CD4-positive, alpha-beta T cell (primary cell): ENCODE results near the gene DLX4. TPM values are rescaled to one million over a fixed set of nuclear protein-coding genes. Genes with fewer than 3 reads are reported as not detected.

Experiments used
- ATAC-seq: fragments of 200-7000 bp; cut with Tn5 transposase; one replicate; pipeline ENCODE4 v1.10.0; 2022; ENCODE audit warnings: mild to moderate bottlenecking; ENCODE audit not compliant: poor library complexity
- CTCF ChIA-PET: fragments of 350-600 bp; sonication (Branson Sonifier 250); formaldehyde crosslinking; loops from one replicate; lab custom pipeline; 2021; ENCODE audit warnings: antibody characterized with exemption, inconsistent platforms; lab: Charles Lee
- POLR2A ChIA-PET: fragments of 350-600 bp; sonication (Branson Sonifier 250); formaldehyde crosslinking; loops from one replicate; lab custom pipeline; 2021; ENCODE audit warnings: antibody characterized with exemption, inconsistent platforms; lab: Charles Lee
- DNase-seq, 14 experiments: peaks; one replicate each; pipeline ENCODE4 v3.0.0-alpha.2; 2013 to 2020; ENCODE audit warnings: mixed read lengths in 2 of 14
- H3K27ac ChIP-seq, 2 donors: one replicate each; pipeline versions ENCODE4 v1.5.1 to v1.7.0; 2013; ENCODE audit warnings: low read length in 2 of 2, low read depth in 1 of 2, mild to moderate bottlenecking in 1 of 2
- H3K27me3 ChIP-seq, 2 experiments: 1 replicate in 1 of 2; 2 replicates in 1 of 2; pipeline versions ENCODE4 v1.6.1 to v1.7.0; 2013; ENCODE audit warnings: low read length in 2 of 2, control low read depth in 1 of 2, mild to moderate bottlenecking in 1 of 2, moderate library complexity in 1 of 2; ENCODE audit not compliant: insufficient read depth in 2 of 2, control insufficient read depth in 1 of 2
- H3K36me3 ChIP-seq: one replicate; pipeline ENCODE4 v1.6.1; 2013; ENCODE audit warnings: low read length, control low read depth; ENCODE audit not compliant: insufficient read depth
- H3K4me1 ChIP-seq: one replicate; pipeline ENCODE4 v1.6.1; 2013; ENCODE audit warnings: low read length, control low read depth; ENCODE audit not compliant: insufficient read depth
- H3K4me3 ChIP-seq: one replicate; pipeline ENCODE4 v1.5.1; 2013; ENCODE audit warnings: mild to moderate bottlenecking, low read length, moderate library complexity
- H3K9me3 ChIP-seq, 2 experiments: 1 replicate in 1 of 2; 2 replicates in 1 of 2; pipeline versions ENCODE4 v1.6.1 to v1.7.0; 2013; ENCODE audit warnings: low read length in 2 of 2, mild to moderate bottlenecking in 2 of 2, control low read depth in 1 of 2, moderate library complexity in 1 of 2; ENCODE audit not compliant: control insufficient read depth in 1 of 2, insufficient read depth in 1 of 2
- H3K27ac Mint-ChIP-seq: one replicate; pipeline ENCODE4 v1.8.0; 2020; ENCODE audit warnings: mixed read lengths
- H3K27me3 Mint-ChIP-seq: one replicate; pipeline ENCODE4 v1.8.0; 2021; ENCODE audit warnings: mixed read lengths
- H3K36me3 Mint-ChIP-seq: one replicate; pipeline ENCODE4 v1.8.0; 2021; ENCODE audit warnings: low read depth, mixed read lengths
- H3K4me1 Mint-ChIP-seq: one replicate; pipeline ENCODE4 v1.8.0; 2021; ENCODE audit warnings: low read depth, mixed read lengths
- H3K4me3 Mint-ChIP-seq: one replicate; pipeline ENCODE4 v1.8.0; 2020; ENCODE audit warnings: mild to moderate bottlenecking, mixed read lengths
- H3K9me3 Mint-ChIP-seq: one replicate; pipeline ENCODE4 v1.8.0; 2020; ENCODE audit warnings: mixed read lengths
- intact Hi-C, 2 experiments: fragments of 100-400 bp; cut with DNase I in 1 of 2; cut with micrococcal nuclease in 1 of 2; formaldehyde crosslinking; loops; one replicate each; pipeline versions ENCODE4 v1.15.1 to v1.9.0; 2023 to 2025; cut with DNase I, micrococcal nuclease
- total RNA-seq, 174 experiments: library from RNA in 2 of 174; stranded (reverse) in 2 of 174; gene quantifications; one replicate each; pipeline ENCODE4 v1.2.3 and lab custom pipeline; 2021 to 2026
- TF ChIP-seq, protein P1 (sequence below): fragments of 200-600 bp; IDR thresholded peaks from one replicate; pipeline ENCODE4 v1.8.0; 2022; ENCODE audit warnings: antibody characterized with exemption, mild to moderate bottlenecking

The DLX4 gene
- total RNA-seq, 2 experiments from 2014 or later = 0.59 to 0.85 TPM

DNA sequence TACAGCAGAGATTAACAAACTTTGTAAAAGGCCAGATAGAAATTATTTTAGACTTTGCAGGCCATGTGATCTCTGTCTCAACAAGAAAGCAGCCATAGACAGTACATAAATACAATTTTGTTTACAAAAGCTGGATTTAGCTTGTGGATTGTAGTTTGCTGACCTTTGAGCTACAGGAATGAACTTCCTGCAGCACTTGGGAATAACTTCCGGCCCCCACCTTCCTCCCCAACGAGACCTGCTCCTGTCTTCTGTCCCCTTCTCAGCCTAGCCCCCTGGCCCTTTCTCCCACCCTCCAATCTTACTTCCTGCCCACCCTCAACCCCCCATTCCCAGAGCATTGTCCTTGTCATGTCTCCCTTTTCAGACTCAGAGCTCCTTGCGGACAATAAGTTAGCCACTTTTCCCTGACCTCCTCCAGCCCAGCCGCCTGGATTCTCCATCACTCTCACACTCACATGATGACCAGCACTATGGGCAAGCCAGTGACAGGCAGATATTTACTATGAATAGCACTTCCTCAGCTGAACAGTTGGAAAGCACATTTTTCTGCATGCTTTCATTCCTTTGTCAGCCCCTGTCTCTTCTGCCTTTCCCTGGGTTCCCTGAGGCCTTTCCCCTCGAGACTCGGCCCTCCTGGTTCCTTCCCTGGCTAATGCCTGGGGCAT is 53.6 kb downstream of the DLX4 start:
- no peak for DNase-seq
- Histone ChIP-seq H3K27me3 (peaks cover 6 to 14% of the 10 kb centered on the region in 2 experiments), H3K27ac (no peak overlapping the region), H3K4me3 (no peak overlapping the region), H3K36me3 (no peaks in the 10 kb centered on the region), H3K9me3 (no peaks in the 10 kb centered on the region), H3K4me1 (peaks cover 8% of the 10 kb centered on the region)
- ChIA-PET CTCF (interaction anchor here (1.1 kb wide), 1 partner anchor 65 kb away, joined by 4 read pairs; no protein-coding TSS in a partner anchor), POLR2A (no interaction called here)
- TF ChIP-seq, protein P1, sequence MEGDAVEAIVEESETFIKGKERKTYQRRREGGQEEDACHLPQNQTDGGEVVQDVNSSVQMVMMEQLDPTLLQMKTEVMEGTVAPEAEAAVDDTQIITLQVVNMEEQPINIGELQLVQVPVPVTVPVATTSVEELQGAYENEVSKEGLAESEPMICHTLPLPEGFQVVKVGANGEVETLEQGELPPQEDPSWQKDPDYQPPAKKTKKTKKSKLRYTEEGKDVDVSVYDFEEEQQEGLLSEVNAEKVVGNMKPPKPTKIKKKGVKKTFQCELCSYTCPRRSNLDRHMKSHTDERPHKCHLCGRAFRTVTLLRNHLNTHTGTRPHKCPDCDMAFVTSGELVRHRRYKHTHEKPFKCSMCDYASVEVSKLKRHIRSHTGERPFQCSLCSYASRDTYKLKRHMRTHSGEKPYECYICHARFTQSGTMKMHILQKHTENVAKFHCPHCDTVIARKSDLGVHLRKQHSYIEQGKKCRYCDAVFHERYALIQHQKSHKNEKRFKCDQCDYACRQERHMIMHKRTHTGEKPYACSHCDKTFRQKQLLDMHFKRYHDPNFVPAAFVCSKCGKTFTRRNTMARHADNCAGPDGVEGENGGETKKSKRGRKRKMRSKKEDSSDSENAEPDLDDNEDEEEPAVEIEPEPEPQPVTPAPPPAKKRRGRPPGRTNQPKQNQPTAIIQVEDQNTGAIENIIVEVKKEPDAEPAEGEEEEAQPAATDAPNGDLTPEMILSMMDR = no peak
- Mint-ChIP-seq H3K36me3 (no peaks in the 10 kb centered on the region), H3K9me3 (no peaks in the 10 kb centered on the region), H3K27me3 (peaks cover 28% of the 10 kb centered on the region), H3K27ac (no peak overlapping the region), H3K4me3 (no peak overlapping the region), H3K4me1 (peaks cover 10% of the 10 kb centered on the region)
- intact Hi-C loops = loop anchor here in 1 of 2 experiments (10.0 kb wide), 1 partner anchor 272 kb away; no protein-coding TSS in a partner anchor
- ATAC-seq = no peak

DNA sequence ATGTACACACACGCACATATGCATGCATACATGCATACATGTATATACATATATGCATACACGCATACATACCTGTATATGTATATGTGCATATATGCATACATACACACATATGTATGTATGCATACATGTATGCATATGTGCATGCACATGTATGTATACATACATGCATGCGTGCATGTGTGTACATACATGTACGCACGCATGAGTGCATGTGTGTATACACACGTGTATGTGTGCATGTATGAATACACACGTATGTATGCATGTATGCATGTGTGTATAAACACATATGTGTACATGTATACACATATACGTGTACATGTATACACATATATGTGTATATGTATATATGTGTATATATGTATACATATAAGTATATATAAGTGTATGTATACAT is 54.5 kb downstream of the DLX4 start:
- H3K9me3 Mint-ChIP-seq = no peaks in the 10 kb centered on the region
- Histone ChIP-seq H3K27ac (no peak overlapping the region), H3K36me3 (no peaks in the 10 kb centered on the region), H3K4me1 (peaks cover 12% of the 10 kb centered on the region), H3K9me3 (no peaks in the 10 kb centered on the region), H3K27me3 (peaks cover 12 to 23% of the 10 kb centered on the region in 2 experiments), H3K4me3 (no peak overlapping the region)
- intact Hi-C loops = loop anchor here in 1 of 2 experiments (10.0 kb wide), 1 partner anchor 271 kb away; no protein-coding TSS in a partner anchor
- H3K36me3 Mint-ChIP-seq = no peaks in the 10 kb centered on the region
- ATAC-seq = no peak
- H3K27me3 Mint-ChIP-seq = peaks cover 38% of the 10 kb centered on the region
- TF ChIP-seq, protein P1 = no peak
- H3K4me1 Mint-ChIP-seq = peaks cover 11% of the 10 kb centered on the region
- CTCF ChIA-PET = no interaction called here
- POLR2A ChIA-PET = no interaction called here
- no peak overlapping the region for H3K4me3 Mint-ChIP-seq
- no peak for DNase-seq
- no peak overlapping the region for H3K27ac Mint-ChIP-seq

Other genes with a start within 250 kb of the DLX4 start
- gene FAM117A, start 205.1 kb upstream of the DLX4 start, total RNA-seq = 10 to 100 TPM; 23.2 to 26.5 TPM
- gene KAT7, start 180.5 kb upstream of the DLX4 start, total RNA-seq = 100 to 1,000 TPM; 178 to 187 TPM
- gene TAC4, start 121.1 kb upstream of the DLX4 start, total RNA-seq = not detected
- gene DLX3, start 26.0 kb downstream of the DLX4 start, total RNA-seq = not detected
- gene ITGA3, start 86.9 kb downstream of the DLX4 start, total RNA-seq = 1 to 10 TPM; 2.3 to 2.4 TPM
- 10 to 100 TPM in 1 of 2 experiments, 1 to 10 TPM in 1; 8.7 to 10.1 TPM for gene PDK2, start 126.2 kb downstream of the DLX4 start, total RNA-seq
- gene SAMD14, start 161.0 kb downstream of the DLX4 start, total RNA-seq = under 1 TPM; 0.33 to 0.53 TPM
- 10 to 100 TPM; 53.4 to 55.7 TPM for gene PPP1R9B, start 181.5 kb downstream of the DLX4 start, total RNA-seq
- not detected for gene SGCA, start 196.8 kb downstream of the DLX4 start, total RNA-seq
- 10 to 100 TPM in 1 of 2 experiments, 1 to 10 TPM in 1; 10.0 to 11.4 TPM for gene COL1A1, start 232.4 kb downstream of the DLX4 start, total RNA-seq